Endometrial microvascular endothelial cells (primary cell): Measurements from ENCODE around the gene PSMA6. TPM values are rescaled to one million over a fixed set of nuclear protein-coding genes. Genes with fewer than 3 reads are reported as not detected.
"Not testable (repeated sequence)": the region's sequence is repeated elsewhere in the genome, so short reads cannot be mapped to it uniquely, and the experiment has no call there.

Experiments used
- in situ Hi-C: cut with HindIII; loops from 2 replicates; pipeline ENCODE4 v1.10.0; 2017; ENCODE audit warnings: low sequenced_read_pairs, low pct_unique_long_range_greater_than_20kb; ENCODE audit errors: inconsistent ontology term
- total RNA-seq: library from RNA; depleted of rRNA; stranded (reverse); fragments of >200 nt; gene quantifications from one replicate; pipeline ENCODE4 v1.2.3, GENCODE V29; 2015; ENCODE audit errors: inconsistent ontology term

Gene PSMA6
- total RNA-seq, 1 donor from 2014 or later = 361 TPM

DNA sequence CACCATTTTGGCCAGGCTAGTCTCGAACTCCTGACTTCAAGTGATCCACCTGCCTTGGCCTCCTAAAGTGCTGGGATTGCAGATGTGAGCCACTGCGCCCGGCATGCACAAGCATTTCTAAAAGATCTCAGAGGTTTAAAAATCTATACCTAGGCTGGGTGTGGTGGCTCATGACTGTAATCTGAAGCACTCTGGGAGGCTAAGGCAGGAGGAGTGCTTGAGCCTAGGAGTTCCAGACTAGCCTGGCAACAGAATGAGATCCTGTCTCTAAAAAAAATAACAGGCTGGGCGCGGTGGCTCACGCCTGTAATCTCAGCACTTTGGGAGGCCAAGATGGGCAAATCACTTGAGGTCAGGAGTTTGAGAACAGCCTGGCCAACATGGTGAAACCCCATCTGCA is 63.1 kb downstream of the PSMA6 start:
- in situ Hi-C loops = not testable (repeated sequence)

- in situ Hi-C loops = no loop called here
These were observed 64.0 kb downstream of the PSMA6 start for GRCh38 chr14:35355981-35356841.

- in situ Hi-C loops = not testable (repeated sequence)
These were observed 67.5 kb downstream of the PSMA6 start for GRCh38 chr14:35359655-35360054.

DNA sequence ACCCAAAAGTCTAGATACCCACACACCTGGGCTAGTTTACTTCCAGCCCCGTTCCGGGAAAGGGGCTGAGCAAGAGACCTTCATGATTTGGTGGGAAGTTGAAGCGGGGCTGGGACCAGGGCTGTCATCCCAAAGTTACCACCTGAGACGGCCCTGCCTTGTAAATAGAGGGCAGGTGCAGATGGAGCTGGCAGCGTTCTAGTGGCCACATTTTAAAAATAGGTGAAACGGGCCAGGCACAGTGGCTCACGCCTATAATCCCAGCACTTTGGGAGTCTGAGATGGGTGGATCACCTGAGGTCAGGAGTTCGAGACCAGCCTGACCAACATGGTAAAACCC is 68.9 kb downstream of the PSMA6 start:
- in situ Hi-C loops = no loop called here

DNA sequence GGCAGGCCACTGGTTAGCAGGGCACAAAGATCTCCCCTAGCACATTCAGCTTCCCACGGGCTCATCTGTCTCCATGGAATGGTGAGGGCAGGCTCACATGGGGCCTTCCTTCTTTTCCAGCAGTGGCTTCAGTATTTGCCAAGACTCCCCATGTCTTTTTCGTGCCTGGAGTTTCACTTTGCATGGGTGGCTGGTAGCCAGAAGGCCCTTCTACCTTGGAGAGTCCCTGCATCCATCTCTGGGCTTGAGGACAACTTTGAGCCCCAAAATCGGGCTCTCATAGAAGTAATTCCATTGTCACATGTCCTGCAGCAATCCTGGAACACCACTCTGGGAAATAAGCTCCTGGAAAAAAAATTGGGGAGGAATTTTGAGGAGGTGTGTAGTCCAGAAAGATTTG is 70.3 kb downstream of the PSMA6 start:
- in situ Hi-C loops = no loop called here

DNA sequence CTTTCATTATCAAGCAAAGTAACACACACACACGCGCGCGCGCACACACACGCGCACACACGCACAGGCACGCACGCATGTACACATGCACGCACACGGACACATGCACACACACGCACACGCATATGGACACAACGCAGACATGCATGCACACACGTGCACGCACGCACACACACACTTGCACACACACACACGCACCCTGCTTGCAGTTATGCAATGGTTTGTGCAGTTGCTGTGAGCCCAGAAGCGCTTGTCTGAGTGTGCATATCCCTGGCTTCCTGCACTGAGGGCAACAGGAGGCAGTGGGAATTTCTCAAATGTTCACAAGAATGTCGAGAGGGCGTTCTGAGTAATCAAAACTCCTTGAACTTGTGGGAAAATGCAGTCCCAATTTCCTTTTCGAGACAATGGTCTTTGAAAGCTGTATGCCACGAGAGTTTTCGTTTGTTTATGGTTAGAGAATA is 70.8 kb downstream of the PSMA6 start:
- in situ Hi-C loops = no loop called here

DNA sequence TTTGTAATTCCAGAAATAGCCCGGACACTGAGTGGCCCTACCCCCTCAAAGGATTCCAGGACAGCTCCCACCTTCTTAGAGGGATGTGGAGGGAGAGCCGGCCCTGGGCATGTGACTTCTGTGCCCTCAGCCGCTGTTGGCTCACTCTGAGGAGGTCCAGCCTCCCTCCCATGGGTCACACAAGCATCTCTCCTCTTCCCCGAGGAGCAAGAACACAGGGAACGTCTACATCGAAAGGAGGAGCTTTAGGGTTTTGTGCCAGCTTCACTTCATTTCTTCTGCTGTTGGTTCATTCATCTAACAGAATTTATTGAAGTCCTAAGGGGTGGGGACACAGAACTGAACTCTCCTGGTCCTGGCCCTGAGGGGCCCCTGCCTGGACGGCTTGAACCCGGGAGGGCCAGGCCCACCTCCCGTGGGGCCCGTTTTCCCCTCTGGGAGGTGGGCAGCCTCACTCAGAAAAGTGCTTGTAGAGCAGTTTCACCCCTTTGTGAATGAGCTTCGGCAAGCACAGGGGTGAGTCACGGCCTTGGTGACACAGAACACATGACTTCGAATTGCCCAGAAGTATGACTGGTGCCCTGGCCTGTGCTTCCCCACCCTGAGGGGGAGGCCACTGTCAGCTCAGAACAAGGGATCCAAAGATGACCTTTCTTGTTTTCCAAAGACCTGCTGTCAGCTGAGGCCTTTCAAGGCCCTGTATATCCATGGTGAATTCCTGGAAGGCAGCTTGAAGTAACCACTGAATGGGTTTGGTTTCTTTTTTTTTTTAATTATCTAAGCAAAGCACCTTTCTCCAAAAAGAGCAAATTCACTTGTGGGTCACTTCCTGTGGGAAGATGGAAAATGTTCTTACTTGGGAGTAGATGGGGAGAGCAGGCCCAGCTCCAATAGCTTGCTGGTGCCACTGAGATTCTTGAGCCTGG is 73.2 kb downstream of the PSMA6 start:
- in situ Hi-C loops = no loop called here

DNA sequence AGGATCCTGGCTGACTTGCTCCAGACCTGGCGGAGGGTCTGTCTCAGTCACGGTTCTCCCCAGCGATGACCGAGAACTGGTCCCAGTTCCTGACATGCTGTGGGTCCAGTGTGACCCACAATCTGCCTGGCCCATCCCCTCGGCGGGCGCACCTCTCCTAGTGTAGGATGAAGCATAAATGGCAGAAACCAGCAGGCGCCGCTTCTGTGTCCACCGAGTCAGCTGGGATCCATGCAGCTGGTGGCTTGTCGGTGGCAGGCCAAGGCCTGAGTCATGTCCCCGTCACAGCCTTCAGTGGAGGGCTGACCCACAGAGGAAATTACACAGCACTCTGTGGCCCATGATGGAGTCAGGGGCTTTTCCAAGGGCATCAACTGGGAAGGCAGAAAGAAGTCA is 73.9 kb downstream of the PSMA6 start:
- in situ Hi-C loops = no loop called here

- in situ Hi-C loops = no loop called here
These were observed 74.4 kb downstream of the PSMA6 start for GRCh38 chr14:35366521-35366976.

- in situ Hi-C loops = no loop called here
These were observed 74.8 kb downstream of the PSMA6 start for GRCh38 chr14:35367056-35367372.

Other genes starting within 250 kb of the PSMA6 start
- gene FAM177A1, start 246.1 kb upstream of the PSMA6 start, total RNA-seq = 48.3 TPM
- gene PPP2R3C, start 170.4 kb upstream of the PSMA6 start, total RNA-seq = 44.8 TPM
- 36.1 TPM for gene PRORP, start 169.8 kb upstream of the PSMA6 start, total RNA-seq
- gene NFKBIA, start 112.4 kb downstream of the PSMA6 start, total RNA-seq = 103 TPM
- not detected for gene INSM2, start 241.8 kb downstream of the PSMA6 start, total RNA-seq